Neural progenitor cell (in vitro differentiated cells): Measurements from ENCODE around the gene RNH1.

Source experiments
- CTCF ChIP-seq: fragments of 200-600 bp; sonication (generic); IDR thresholded peaks from 2 replicates; pipeline ENCODE4 v1.5.1; 2017; ENCODE audit warnings: antibody characterized with exemption, mild to moderate bottlenecking
- EZH2 ChIP-seq: fragments of 200-600 bp; sonication (generic); IDR thresholded peaks from 2 replicates; pipeline ENCODE4 v1.6.1; 2017; ENCODE audit warnings: antibody characterized with exemption, mild to moderate bottlenecking, moderate library complexity

- TF ChIP-seq EZH2 (no peak), CTCF (no peak)
These were observed 54.0 kb downstream of the RNH1 start for GRCh38 chr11:452916-453527.
